Measurements from ENCODE around the gene MLX.

The MLX gene

DNA sequence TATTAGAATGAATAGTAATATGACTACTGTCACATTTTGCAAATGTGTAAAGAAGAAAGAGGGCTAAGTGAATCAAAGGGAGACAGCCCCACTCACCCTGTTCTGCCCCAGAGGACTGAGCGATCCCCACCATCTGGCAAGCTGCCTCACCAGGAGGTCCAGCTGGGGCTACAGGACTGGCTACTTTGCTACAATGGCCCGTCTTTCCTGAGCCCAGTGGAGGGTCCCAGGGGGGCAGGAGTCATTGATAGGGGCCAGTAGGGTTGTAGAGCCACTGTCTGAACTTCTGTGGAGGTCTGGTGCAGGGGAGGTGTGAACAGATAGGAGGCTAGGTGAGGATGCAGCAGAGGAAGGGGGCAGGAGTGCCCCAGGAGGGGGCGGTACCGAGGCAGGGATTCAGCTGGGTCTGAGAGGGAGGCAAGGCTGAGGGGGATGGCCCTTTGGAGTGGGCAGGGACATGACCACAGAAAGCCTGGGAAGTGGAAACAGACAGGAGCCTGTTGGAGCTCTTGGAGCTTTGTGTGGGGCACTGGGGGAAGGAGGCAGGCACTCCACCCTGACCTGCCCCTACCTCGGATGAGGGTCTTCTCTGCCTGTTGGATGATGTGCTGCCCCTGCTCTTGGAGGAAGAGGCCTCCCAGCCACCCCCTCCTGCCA, 10.8 kb upstream of the MLX start:
- DNase-seq = peak; percentile 96

DNA sequence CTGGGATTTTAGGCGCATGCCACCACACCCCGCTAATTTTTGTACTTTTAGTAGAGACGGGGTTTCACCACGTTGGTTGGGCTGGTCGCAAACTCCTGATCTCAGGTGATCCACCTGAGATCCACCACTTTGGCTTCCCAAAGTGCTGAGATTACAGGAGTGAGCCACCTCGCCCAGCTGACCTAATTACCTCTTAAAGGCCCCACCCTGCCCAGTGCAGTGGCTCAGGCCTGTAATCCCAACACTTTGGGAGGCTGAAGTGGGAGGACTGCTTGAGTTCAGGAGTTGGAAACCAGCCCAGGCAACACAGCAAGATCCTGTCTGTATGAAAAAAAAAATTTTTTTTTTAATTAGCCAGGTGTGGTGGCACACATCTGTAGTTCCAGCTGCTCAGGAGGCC, 7.8 kb upstream of the MLX start:
- no peak for DNase-seq

DNA sequence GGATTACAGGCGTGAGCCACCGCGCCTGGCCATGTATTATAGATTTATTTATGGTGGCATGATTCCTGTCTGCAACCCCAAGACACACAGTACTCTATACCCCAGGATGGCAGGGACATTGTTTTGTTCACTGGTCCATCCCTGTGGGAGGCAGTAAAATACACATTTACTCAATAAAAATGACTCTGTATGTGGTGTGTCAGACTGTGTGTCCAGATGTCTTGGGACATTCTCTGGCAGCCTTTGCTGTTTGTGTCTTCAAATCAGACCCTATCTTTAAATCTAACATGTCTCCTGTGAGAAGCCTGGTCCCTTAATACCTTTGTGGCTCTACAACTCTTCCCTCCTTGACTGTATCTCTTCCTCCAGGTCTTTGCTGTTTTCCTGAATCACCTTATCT, 6.7 kb upstream of the MLX start:
- no peak for DNase-seq

DNA sequence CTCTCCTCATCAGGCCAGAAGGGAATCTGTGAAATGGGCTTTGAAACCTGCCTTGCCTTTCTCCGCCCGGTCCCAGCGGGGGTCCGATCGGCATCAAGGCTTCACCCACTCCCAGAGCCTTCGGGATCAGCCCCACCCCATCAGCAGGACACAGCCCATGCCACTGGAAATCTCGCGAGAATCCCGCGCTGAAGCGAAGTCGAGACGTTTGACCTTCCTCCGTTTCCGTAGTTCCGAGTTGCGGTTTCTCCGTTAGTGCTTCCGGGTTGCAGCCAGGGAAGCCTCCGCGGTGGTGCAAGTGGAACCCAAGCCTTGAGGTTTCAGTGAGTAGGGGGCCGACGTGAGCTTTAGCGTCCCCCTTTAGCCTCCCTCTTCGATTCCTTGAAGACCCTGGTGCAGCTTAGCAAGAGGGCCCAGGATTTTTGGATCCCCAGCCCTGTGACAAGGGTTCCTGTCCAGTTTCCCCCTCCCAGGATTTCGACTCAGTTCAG, 5.0 kb upstream of the MLX start, which contains the start of gene COASY:
Gene COASY, plus strand, starts transcription at position 252 of the 491 bp plus-strand sequence. CDS start 475 bp downstream, outside the sequence.
- DNase-seq = peak; percentile 99

DNA sequence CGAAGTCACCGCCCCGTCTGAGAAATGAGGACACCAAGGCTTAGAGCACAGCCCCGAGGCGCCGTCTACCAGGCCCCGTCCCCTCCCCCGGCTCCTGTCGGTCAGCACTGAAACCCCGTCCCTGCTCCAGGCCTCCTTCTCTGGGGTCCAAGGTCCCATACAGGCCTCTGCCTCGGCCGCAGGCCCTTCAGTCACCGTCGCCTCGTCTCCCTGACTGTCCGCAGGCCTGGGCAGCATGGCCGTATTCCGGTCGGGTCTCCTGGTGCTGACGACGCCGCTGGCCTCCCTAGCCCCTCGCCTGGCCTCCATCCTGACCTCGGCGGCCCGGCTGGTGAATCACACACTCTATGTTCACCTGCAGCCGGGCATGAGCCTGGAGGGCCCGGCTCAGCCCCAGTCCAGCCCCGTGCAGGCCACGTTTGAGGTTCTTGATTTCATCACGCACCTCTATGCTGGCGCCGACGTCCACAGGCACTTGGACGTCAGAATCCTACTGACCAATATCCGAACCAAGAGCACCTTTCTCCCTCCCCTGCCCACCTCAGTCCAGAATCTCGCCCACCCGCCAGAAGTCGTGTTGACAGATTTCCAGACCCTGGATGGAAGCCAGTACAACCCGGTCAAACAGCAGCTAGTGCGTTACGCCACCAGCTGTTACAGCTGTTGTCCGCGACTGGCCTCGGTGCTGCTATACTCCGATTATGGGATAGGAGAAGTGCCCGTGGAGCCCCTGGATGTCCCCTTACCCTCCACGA, 4.3 kb upstream of the MLX start:
- peak; percentile 75 for DNase-seq

DNA sequence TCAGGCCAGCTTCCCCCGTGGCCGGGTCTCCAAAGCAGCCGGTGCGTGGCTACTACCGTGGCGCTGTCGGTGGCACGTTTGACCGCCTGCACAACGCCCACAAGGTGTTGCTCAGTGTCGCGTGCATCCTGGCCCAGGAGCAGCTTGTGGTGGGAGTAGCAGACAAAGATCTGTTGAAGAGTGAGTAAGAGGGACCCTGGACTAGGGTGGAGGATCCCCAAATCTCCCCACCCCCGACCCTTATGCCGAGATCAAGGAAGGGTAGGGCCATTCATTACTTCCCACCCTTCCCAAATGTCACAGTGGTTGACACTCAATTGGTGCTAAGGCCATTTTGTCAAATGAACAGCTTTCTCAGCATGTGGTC, 3.8 kb upstream of the MLX start:
- DNase-seq = no peak

DNA sequence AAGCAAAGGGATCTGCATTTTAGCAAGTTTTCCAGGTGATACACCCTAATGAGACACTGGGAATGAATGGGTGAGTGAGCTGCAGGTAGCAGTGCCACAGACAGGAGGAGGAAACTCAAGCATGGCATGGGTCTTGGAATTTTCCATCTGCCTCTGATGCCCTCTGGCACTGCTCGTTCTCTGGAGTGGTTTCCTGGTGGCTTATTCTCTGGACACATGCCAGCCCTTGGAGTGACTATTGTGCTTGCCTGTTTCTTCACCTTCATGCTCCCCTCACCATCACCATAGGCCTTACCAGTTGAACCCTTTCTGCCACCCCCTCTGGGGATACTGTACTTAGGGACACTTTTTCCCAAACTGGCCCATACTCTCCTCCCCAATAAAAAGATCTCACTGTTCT, 3.4 kb upstream of the MLX start:
- DNase-seq = no peak

DNA sequence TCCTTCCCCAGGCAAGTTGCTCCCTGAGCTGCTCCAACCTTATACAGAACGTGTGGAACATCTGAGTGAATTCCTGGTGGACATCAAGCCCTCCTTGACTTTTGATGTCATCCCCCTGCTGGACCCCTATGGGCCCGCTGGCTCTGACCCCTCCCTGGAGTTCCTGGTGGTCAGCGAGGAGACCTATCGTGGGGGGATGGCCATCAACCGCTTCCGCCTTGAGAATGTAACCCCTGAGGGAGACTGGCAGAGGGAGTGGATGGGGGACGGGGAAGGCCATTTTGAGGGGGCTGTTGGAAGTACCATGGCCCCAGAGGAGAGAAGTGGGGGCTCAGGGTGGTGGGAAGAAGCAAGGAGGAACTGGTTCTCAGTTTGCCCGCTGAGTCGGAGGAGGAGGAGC, 3.0 kb upstream of the MLX start:
- DNase-seq = no peak

DNA sequence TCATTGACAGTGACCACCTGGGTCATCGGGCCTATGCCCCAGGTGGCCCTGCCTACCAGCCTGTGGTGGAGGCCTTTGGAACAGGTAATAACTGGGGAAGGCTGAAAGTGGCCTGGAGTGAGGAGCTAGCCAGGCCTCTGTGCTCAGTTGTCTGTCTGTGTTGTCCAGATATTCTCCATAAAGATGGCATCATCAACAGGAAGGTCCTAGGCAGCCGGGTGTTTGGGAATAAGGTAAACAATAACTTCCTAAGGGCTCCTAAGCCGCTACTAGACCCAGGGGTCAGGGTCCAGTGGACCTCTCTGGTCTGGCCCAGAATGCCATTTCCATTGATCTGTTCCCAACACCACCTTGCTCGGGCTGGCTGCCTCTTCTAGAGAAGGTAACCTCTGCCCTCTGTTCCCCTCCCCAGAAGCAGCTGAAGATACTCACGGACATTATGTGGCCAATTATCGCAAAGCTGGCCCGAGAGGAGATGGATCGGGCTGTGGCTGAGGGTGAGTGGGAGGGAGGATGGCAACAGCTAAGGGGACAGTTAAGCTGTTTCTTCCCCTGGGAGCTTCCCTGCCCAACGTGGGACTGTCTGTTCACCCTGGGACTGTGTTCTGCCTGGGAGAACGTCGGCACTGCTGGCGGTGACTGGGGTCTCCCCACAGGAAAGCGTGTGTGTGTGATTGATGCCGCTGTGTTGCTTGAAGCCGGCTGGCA, 1.9 kb upstream of the MLX start:
- DNase-seq = no peak

DNA sequence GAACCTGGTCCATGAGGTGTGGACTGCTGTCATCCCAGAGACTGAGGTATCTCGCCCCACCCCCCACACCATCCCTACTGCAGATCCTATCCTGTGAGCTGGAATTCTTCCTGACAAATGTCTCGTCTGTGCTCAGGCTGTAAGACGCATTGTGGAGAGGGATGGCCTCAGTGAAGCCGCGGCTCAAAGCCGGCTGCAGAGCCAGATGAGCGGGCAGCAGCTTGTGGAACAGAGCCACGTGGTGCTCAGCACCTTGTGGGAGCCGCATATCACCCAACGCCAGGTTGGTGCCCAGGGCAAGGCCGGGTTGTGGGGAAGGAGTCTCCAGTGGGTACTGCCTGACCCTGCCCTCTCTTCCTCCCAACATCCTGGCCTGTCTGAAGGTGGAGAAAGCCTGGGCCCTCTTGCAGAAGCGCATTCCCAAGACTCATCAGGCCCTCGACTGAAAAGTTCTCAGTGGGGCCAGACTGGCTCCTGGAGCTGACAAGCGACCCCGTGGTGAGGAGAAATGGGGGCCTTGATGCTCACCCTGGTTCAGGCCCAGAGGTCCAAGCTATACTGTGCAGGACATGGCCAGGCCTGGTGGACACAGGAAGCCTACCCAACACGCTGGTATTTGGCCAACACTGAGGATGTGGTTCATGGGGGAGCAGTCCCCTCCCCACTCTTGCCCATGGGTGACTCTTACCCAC, 1.2 kb upstream of the MLX start:
- no peak for DNase-seq

DNA sequence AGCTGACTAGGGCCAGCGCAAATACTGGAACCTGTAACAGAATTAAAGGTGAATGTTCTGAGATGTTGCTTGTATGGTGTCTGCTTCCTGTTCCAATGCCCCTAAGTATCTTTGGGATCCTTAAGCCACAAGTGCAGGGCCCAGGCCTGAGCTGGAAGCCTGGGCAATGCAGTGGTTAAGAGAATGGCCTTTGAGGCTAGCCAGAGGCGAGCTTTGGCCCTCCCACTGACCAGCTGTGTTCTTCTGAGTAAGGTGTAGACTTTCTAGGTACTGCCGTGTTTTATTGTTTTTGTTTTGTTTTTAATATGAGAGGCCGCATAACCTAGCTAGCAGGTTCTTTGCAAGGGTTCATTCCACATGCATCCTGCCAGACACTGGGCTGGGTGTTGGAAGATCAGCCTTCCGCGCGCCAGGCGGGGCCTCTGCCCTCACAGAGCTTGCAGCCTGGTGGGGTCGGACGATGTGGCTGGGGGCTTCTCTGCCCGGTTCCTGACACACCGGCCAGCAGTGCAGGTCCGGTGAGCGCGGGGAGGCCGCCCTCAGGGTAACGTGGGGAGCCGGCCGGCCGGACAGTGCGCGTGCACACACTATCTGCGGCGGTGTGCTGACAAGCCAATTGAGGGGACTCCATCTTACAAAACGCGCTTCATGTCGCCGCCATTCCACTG, 551 bp upstream of the MLX start:
- DNase-seq = no peak

DNA sequence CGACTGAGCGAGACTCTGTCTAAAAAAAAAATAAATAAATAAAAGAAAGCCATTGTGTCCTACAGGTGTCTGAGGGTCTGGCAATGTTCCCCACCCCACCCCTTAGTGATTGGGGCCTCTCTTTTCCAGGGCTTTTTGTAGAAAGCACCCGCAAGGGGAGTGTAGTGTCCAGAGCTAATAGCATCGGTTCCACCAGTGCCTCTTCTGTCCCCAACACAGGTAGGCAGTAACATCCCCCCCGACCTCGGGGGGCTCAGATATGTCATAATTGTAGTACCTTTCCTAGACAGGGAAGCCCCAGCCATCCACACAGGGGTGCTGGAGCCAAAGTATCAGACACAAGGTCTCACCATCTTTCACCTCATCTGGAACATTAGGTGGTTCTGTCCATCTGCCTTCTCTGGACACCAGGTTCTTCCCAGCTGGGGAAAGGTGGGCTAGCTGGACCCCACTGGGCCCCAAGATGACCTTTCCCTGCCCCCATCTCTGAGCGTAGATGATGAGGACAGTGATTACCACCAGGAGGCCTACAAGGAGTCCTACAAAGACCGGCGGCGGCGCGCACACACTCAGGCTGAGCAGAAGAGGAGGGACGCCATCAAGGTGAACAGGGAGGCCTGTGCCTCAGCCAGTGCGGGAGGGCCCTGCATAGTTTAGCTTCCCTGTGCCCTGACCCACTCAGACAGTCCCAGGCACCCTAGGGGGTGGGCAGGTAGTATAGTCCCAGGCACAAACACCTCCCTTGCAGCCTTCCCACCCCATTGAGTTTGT, 1.6 kb downstream of the MLX start:
- peak; percentile 50 for DNase-seq

DNA sequence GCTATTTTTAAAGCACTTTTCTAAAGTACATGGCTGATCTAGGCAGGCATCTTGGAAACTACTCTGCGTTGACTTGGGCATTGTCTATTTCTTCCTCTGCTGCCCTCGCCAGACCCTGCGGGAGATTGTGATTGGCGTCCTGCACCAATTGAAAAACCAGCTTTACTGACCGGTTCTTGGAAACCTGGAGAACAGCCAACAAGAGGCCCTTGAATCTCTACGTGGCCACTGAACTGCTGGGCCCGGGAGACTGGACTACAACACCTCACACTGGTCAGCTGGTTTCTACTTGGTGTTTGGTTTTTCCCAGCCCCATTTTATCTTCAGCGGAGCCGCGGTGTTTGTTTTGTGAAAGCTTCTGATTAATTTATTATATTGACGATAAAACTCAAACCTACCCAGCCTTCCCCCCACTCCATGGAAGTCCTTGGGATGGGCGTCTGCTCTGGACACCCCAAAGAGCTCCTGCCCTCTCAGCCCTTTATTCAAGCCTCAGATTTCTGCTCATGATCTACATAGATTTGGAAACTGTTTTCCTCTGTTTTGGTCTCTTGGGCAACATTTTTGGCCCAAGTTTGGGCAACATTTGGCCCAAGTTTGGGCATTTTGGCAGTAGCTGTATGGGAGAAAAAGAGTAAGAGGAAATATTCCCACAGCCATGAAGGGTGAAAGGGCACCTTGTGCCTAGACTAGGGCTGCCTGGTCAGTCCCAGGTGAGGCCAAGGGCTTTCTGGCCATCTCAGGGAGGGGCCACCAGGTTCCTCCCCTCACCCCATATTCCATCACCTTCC, 4.7 kb downstream of the MLX start:
- DNase-seq = no peak

DNA sequence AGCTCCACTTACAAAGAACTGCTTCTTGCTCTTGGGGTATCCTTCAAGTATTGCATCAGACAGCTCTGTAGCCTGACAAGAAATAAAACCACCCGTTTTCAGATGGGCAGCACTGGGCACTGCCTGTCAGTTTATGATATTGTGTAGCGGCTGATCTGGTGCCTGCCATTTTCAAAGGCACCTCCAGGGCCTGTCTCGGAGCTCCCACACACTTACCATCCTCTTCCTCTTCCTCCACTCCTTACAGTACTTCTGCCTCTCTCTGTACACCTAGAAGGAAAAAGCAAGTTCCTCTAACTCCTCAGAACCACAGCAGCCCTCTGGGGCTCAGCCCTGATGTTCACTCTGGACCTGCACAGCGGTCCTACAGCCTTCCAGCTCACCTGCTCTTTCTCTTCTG, 6.2 kb downstream of the MLX start:
- DNase-seq = no peak

DNA sequence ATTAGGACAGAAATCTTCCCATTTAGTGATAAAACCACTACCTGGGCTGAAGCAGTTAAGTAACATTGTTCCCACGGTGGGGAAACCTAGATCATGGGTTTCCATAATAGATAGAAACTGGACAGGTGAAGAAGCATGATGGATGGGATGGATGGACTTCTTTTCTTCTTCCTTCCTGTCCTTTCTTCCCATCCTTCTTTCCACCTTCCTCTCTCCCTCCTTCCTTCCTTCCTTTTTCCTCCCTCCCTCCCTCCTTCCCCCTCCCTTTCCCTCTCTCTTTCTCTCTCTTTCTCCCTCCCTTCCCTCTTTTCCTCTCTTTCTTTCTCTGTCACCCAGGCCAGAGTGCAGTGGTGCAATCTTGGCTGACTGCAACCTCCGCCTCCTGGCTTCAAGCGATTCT, 7.6 kb downstream of the MLX start:
- DNase-seq = no peak

DNA sequence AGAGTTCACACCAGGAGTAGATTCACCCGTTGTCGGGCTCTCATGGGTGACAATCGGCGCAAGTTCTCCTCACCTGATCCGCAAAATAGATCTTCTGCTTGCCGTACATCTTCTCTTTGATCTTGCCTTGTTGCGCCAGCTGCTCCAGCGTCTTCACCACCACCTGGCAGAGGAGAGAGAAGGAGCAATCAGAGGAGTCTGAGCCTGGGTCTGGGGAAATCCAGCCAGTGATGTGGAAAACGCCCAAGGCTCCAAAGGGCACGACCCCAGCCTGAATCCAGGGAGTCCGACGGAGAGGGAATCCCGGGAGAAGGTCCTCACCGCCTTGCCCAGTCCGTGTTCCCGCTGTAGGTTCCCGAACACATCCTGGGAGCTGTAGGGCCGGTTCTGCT, 10.2 kb downstream of the MLX start:
- no peak for DNase-seq

DNA sequence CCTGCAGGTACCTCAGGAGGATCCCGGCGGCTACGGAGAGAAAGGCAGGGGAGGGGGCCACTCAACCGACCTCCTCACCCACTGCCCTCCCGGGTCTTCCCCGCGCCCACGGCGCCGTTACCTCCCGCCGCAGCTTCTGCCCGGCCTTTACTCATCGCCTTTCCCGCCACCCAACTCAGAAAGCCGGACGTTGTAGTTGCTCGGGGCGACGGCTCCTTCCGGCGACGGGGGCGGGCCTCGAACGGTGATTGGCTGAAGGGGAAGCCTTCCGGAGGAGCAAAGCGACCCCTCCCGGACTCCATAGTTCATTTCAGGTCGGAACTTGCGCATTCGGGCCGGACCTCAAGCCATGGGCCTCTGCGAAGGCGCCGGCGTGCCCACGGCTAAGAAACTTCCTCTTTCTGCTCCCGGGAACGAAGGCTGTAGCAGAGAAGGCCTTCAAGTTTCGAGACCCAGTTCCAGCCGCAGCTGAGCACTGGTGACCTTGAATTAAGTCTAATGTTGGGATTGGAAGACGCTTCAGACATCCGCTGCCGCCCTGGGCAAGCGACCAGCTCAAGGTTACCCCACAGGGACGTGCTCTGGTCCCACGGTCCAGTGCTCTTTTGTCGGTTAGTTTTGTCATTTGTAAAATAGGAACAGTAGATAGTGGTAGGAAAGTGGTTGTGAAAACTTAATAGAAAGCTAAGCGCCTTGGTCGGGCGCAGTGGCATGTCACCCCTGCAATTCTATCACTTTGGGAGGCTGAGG, 10.8 kb downstream of the MLX start, which contains the start of gene PSMC3IP:
Gene PSMC3IP, minus strand, starts transcription at position 198 of the 750 bp plus-strand sequence. Its CDS starts 43 bp downstream, at position 155.
- peak; percentile 99 for DNase-seq

DNA sequence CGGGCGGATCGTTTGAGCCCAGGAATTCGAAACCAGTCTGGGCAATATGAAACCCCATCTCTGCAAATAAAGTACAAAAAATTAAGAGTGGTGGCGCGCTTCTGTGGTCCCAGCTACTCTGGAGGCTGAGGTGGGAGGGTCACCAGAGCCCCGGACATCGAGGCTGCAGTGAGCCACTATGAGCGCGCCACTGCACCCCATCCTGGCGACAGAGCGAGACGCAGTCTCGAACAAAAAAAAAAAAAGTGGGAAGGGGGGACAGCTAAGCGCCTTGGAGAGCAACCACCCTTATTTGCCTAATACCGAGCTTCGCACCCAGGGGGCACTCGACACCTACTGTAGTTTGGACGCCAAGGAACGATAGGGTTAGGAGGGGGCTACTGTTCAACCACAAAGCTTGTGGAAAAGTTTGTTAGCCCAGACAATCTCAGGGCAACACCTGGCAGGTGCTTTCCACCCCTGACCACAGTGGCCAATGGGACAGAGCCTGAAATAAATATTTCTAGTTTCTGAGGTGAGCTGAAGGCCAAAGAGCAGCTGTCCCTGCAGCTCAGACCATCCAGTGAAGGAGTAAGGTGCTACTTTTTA, 11.5 kb downstream of the MLX start:
- DNase-seq = peak; percentile 93

DNA sequence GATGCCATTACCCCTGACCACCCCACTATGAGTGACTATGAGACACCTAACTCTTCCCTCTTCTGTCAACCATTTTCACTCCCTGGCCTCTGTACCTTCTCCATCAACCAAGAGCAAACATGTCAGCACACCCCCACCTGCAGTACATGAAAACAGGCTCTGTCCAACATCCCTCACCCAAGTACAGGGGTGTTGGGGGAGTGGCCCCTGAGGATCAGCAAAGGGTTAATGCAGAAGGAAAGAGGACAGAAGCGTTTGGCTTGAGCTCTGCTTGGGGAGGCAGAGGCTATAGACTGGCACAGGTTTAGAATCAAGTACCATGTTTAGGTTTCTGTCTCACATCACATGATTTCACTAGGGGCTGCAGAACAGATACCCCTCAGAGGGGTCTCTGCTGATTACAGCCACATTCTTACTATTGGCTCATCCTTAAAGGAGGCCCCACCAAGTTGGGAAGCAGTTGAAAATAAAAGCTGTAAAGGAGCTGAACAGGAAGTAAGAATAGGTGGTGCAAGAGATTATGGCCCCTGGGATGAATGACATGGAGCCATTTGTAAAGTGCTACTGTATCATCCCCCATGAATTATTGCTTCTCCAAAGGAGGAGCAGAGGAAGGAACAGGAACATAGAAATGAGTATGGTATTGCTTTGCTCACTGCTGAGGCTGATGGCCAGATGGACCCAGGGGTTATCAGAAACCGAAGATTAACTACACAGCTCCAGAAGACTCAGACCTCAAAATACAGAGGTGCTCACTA, 13.1 kb downstream of the MLX start:
- DNase-seq = no peak

All from islet precursor cell (in vitro differentiated cells).